GM12872 (cell line): ENCODE data around the gene ZNF547.

Experiments used
- TF ChIP-seq, protein P1 (sequence below): IDR thresholded peaks from 3 replicates; pipeline ENCODE4 v1.5.1; 2011; ENCODE audit warnings: low read depth, mild to moderate bottlenecking, low read length, moderate library complexity; ENCODE audit not compliant: insufficient read depth

The ZNF547 gene

DNA sequence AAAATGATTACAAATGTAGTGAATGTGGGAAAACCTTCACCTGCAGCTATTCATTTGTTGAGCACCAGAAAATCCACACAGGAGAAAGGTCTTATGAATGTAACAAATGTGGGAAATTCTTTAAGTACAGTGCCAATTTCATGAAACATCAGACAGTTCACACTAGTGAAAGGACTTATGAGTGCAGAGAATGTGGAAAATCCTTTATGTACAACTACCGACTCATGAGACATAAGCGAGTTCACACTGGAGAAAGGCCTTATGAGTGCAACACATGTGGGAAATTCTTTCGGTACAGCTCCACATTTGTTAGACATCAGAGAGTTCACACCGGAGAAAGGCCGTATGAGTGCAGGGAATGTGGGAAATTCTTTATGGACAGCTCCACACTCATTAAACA is 35.5 kb downstream of the ZNF547 start:
- TF ChIP-seq, protein P1, sequence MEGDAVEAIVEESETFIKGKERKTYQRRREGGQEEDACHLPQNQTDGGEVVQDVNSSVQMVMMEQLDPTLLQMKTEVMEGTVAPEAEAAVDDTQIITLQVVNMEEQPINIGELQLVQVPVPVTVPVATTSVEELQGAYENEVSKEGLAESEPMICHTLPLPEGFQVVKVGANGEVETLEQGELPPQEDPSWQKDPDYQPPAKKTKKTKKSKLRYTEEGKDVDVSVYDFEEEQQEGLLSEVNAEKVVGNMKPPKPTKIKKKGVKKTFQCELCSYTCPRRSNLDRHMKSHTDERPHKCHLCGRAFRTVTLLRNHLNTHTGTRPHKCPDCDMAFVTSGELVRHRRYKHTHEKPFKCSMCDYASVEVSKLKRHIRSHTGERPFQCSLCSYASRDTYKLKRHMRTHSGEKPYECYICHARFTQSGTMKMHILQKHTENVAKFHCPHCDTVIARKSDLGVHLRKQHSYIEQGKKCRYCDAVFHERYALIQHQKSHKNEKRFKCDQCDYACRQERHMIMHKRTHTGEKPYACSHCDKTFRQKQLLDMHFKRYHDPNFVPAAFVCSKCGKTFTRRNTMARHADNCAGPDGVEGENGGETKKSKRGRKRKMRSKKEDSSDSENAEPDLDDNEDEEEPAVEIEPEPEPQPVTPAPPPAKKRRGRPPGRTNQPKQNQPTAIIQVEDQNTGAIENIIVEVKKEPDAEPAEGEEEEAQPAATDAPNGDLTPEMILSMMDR, result no peak

DNA sequence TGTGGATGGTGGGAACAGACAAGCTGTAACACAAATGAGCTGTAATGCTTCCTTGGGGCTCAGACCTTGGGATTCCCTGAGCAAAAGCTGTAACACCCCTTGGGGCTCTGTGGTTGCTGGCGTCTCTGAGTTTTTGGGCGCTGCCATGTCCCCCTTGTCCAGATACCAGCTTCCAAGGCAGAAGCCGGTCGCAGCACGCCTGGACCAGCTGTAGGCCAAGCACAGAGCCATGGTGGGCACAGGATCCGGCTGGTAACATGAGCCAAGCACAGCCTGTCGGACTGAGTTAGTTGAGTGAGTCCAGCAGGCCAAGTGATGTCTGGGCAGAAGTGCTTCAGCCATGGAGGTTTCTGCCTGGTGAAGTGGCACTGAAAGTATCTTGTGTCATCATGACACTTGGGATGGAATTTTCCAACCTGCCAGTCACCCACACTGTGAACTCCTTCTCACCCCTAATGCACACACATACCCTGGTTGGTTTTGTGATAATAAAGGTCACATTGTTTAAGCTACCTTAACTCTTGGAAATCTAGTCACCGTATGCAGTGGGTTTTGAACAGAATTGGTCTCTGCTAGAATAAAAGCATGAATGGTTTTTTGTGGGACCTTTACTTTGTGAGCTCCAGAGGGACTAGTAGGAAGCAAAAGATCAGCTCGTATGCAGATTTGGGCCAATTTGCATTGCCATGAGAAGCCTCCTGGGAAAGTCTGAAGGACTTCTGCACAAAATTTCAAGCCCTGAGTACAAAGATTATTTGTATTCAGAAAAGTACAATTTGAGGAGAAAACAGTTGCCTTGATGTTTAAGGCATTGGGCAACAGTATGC is 40.6 kb downstream of the ZNF547 start:
- TF ChIP-seq, protein P1, result no peak

DNA sequence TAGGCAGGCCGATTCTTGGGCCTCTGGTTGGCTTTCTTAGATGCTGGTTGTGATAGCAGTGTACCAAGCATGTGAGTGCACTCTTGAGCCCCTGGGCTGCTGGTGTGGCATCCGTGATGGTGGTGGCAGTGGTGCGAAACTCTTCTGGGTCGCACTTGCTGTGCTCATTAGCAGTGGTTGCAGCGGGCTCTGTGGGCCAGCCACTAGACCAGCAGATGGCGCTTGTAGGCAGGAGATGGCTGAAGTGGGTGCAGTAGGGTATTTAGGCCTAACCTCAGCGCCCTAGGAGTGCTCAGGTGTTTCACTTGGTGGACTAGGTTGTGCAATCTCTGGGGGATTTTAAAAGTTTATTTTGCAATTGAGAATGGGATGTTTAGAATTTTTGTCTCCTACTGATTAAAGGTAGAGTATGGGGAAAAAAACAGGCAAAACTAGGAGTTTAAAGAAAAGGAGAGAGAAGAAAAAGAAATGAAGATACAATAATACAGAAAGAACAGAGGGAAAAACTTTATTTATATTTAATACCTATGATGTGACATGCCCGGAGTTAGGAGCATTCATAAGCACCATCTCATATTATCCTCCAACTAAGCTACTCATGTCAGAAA is 43.3 kb downstream of the ZNF547 start:
- TF ChIP-seq, protein P1, result peak; percentile 78

DNA sequence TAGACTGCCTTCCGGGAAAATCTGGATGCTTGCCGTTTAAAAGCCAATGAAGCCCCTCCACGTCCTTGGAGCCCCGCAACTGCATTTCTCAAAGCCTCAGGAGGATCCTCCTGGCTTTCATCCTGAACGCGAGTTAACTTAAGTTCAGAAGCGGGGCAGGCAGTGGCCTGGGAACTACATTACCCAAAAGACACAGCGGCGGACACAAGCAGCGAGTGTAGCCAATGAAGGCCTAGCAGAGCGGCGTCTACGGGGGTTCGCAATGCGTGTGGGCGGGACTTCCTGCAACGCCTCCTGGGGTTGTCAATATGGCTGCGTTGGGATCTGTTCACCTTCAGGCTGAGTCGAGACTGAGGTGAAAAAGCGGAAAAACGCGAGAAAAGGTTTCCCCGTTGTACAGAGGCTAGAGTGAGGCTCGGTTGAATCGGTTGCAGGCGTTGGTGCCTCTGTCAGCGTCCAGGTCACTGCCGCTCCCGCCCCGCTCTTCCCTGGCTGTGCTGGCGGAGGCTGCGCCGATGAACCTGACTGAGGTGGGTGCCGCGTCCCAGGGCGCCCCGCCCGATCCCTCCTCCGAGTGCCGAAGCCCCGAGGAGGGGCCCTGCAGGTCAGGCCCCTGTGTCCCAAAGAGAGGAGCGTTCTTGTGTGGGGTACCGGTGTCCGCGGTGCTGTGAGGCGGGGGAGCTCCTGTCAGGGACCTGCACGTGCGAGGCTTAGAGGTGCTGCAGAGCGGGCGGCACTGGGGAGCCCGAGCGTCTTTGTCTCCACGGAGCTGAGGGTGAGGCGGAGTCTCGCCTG is 47.7 kb downstream of the ZNF547 start, which contains the start of gene ZNF17:
Gene ZNF17 (plus strand): TSS at position 285 of the 795 bp plus-strand sequence. CDS start 2,455 bp downstream, outside the sequence.
- TF ChIP-seq, protein P1, result no peak

DNA sequence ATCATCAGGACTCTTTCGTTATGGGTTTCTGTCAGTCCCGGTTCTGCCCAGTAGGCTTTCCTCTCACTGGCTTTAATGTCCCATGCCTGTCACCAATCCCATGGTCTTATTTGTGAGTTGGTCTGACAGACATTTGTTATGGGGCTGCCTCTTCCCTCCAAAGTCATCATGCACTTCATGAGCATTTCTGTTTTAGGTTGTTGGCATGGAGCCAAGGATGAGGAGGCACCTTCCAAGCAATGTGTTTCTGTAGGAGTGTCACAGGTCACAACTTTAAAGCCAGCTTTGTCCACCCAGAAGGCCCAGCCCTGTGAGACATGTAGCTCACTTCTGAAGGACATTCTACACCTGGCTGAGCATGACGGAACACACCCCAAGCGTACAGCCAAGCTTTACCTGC is 56.1 kb downstream of the ZNF547 start:
- TF ChIP-seq, protein P1, result no peak

DNA sequence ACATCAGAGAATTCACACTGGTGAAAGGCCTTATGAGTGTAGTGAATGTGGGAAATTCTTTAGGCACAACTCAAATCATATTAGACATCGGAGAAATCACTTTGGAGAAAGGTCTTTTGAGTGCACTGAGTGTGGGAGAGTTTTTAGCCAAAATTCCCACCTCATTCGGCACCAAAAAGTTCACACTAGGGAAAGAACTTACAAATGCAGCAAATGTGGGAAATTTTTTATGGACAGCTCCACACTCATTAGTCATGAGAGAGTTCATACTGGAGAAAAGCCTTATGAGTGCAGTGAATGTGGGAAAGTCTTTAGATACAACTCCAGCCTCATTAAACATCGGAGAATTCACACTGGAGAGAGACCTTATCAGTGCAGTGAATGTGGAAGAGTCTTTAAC is 57.7 kb downstream of the ZNF547 start:
- TF ChIP-seq, protein P1, result no peak
